ENCODE results near the gene CSTF3.
"Not testable (repeated sequence)": the region's sequence is repeated elsewhere in the genome, so short reads cannot be mapped to it uniquely, and the experiment has no call there.

CSTF3 gene

DNA sequence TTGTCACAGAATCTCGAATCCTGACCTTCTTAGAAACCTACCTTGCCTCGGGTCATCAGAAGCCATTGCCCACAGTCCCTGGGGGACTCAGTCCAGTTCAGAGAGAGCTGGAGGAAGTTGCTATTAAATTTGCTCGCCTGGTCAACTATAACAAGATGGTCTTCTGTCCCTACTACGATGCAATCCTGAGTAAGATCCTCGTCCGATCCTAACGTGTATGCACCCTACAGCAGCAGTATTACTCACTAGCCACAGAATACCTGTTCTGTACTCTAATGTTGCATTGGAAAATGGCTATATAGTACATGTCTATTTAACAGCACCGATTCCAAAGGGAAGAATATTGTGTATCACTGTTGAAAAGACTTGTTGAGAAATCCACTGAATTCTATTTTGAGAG, 88.8 kb downstream of the CSTF3 start:
- no peak for FAIRE-seq

- FAIRE-seq, result no peak
These were observed 92.5 kb downstream of the CSTF3 start for GRCh38 chr11:33068611-33069340.

GRCh38 chr11:33067294-33067693, 94.0 kb downstream of the CSTF3 start:
- no peak for FAIRE-seq

DNA sequence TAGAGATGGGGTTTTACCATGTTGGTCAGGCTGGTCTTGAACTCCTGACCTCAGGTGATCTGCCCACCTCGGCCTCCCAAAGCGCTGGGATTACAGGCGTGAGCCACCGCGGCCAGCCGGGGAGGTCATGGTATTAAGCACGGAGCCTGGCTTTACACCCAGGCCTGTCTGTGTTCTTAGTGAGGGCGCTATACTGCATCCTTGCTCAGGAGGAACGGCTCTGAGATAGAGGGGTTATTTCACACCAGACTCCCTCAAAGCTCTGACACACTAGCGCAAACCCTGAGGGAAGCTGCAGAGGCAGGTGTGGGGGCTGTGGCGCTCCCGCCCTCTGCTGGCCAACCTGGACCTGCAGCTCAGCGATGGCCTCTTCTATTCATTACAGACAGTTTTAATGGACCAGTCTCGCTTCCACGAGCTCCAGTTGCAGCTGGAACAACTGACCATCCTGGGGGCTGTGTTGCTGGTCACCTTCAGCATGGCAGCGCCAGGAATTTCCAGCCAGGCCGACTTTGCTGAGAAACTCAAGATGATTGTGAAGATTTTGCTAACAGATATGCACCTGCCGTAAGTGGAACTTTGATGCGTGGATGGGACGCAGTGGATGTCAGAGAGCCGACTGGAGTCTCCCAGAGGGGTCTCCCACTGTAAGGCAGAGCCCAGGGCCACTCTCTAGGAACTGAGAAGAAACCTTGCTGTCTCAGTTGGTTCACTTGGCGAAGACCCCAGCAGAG, 95.7 kb downstream of the CSTF3 start:
- no peak for FAIRE-seq

DNA sequence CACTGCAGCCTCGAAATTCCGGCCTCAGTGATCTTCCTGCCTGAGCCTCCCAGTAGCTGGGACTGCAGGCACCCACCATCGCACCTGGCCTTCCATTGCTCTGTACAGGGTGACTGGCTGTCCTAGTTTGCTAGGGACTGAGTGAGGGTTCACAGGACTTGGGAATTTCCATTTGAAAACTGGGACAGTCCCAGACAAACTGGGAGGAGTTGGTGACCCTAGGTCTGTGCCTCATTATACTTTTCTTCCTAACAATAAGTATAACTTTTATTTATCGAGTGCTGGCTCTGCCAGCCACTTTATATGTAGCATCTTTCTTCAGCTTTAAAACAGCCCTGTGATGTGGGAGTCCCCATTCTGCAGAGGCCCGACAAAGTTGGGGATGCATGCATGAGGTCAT, 96.4 kb downstream of the CSTF3 start:
- no peak for FAIRE-seq

- no peak for FAIRE-seq
These were observed 97.1 kb downstream of the CSTF3 start for GRCh38 chr11:33064033-33064825.

DNA sequence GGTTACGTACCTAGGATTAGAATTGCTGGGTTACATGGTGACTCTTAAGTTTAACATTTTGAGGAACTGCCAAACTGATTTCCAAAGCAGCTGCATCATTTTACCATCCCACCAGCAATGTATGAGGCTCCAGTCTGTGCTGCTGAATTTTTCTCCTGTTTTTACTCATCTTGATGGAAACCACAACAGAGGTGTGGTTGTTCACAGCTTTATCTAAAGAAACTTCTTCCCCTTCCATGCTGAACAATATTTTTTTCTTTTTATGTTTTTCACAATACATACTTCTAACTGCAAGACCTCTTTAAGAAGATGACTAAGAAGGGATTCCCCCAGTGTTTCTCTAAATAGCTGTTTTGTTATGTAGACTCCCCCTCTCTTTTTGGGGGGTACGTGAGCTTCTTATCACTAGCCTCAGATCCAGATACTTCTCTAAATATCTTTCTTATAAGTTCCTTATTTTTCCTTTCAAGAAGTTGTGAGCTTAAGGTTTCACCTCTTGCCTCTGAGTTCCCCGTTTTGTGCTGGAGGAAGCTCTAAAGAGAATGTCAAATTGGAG, 97.9 kb downstream of the CSTF3 start:
- no peak for FAIRE-seq

- no peak for FAIRE-seq
These were observed 99.1 kb downstream of the CSTF3 start for GRCh38 chr11:33062137-33062536.

DNA sequence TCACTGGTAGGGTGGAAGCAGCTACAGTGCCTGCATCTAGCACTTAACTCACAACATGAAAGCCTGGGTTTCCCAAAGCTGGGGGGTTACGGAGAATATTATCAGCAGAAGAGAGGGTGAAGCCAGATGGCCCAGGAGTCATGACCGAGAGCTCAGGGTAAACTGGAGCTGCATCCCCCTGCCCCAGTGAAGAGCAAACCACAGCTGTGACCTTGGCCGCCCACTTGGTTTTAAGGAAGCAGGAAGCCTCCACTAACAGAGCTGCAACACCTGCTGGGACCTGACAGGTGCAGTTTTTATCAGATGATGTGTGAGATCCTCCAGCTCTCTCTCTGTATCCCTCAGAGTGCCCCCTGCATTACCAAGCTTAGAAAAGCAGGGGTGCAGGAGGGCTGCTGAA, 101.0 kb downstream of the CSTF3 start:
- FAIRE-seq, result no peak

GRCh38 chr11:33059331-33060007, 101.8 kb downstream of the CSTF3 start:
- no peak for FAIRE-seq

- no peak for FAIRE-seq
These were observed 104.0 kb downstream of the CSTF3 start for GRCh38 chr11:33057284-33057683.

DNA sequence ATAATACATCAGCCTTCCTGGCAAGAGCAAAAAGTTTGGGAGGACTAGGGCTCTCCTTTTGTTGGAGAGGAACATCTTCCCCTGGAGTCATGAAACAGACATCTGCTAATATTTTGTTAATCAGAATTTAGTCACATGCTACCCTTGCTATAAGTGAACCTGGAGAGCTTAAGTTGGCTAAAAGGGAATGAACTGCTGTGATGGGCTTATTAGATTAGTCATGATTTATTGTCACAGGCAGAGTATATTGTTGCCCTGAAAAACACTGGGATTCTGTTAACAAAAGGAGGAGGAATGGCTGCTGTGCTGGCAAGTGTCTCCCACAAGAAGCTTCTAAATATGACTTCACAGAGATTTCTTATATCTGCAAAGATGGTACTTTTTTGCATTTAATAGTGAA, 105.9 kb downstream of the CSTF3 start:
- no peak for FAIRE-seq

DNA sequence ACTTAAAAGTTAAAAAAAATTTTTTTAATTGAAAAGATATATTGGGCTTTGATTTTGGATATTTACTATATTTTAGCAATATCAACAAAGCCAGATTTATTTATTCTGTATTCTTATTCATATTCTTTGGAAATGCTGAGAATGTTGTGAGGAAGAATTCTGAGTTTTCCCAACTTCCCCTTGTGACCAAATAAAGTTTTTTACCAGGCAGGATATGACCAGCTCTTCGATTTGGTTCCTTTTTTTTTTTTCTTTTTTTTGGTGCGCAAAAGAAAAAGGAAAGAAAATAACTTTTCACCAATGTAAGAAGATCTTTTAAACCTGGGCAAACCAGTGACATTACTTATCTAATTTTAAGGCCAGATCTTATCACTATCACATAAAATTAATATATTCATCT, 109.0 kb downstream of the CSTF3 start:
- no peak for FAIRE-seq

GRCh38 chr11:33049565-33050408, 111.5 kb downstream of the CSTF3 start:
- FAIRE-seq, result not testable (repeated sequence)

GRCh38 chr11:33048701-33049100, 112.6 kb downstream of the CSTF3 start:
- not testable (repeated sequence) for FAIRE-seq

DNA sequence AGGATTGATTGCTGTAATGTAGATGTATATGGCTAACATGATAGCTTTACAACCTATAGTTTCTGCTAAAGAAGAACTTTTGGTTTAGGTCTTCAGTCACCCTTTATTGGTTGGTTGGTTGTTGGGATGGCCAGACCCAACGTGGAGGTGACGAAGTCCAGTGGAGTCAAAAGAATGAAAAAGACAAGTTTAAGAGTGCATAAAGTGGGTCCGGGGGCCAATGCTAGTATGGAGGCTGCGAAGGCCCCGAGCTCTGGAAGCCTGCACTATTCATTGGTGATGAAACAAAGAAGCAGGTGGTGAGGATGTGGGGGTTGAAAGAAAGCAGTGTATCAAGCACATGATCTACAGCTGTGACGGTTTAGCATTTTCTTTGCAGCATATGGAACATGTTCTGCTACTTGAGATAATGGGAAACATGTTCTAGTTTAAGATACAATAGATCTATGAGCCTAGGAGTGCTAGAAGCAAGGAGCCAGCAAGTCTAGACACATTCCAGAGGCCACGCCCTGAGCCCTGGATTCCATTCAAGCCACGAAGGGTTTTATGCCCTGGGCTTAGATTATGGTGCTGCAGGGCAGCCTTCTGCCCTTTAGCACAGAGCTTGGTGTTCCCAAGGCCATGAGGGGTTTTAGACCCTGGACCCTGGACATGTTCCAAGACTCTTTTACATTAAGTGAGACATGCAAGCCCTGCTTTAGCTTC, 115.6 kb downstream of the CSTF3 start:
- no peak for FAIRE-seq

- FAIRE-seq, result no peak
These were observed 117.0 kb downstream of the CSTF3 start for GRCh38 chr11:33044285-33044756.

- no peak for FAIRE-seq
These were observed 118.0 kb downstream of the CSTF3 start for GRCh38 chr11:33043221-33043830.

- no peak for FAIRE-seq
These were observed 120.3 kb downstream of the CSTF3 start for GRCh38 chr11:33040862-33041453.

Measured in G401.6 (cell line).